ENCODE data around the gene CNTFR.
A peak's percentile ranks its signal among the peaks of the same experiment; 100 is the strongest.

DNA sequence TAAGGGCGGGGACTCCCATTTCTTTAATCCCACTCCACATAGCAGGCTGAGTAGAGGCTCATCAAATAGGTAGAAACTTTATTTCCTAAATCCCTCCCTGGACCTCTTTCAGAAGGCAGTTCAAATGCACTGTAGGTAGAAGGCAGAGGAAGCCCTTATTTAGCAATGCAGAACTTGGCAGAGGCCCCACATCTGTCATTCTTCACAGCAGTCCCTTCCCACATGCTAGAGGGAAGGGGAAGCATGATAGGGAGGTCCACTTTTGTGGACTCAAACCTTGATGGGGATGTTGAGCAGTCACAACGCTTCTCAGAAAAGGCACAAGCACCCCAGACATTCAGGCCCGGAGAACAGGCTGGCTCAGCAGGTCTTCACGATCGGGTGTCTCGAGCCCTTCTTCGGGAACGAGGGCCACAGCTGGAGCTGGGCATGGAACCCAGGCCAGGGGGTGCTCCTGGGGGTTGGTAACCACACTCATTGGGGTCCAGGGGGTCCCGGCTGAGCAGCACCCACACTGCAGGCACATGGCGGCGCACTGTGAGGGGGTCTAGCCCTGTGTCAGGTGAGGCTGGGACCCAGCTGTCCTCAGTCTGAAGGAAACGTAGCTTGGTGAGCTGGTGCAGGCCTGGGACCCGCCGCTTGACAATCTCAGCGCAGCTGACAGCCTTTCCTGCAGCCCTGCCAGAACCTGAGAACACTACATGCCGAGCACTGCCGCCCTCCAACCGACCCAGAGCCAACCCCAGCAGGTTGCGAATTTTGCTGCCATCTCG, 21.1 kb upstream of the CNTFR start:
- TF ChIP-seq, protein P1, sequence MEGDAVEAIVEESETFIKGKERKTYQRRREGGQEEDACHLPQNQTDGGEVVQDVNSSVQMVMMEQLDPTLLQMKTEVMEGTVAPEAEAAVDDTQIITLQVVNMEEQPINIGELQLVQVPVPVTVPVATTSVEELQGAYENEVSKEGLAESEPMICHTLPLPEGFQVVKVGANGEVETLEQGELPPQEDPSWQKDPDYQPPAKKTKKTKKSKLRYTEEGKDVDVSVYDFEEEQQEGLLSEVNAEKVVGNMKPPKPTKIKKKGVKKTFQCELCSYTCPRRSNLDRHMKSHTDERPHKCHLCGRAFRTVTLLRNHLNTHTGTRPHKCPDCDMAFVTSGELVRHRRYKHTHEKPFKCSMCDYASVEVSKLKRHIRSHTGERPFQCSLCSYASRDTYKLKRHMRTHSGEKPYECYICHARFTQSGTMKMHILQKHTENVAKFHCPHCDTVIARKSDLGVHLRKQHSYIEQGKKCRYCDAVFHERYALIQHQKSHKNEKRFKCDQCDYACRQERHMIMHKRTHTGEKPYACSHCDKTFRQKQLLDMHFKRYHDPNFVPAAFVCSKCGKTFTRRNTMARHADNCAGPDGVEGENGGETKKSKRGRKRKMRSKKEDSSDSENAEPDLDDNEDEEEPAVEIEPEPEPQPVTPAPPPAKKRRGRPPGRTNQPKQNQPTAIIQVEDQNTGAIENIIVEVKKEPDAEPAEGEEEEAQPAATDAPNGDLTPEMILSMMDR (IDR thresholded peaks at IDR 0.05 in 8 of 11, conservative IDR thresholded peaks at IDR 0.05 in 3 of 11), result no peak
- TF ChIP-seq POLR2A (IDR thresholded peaks at IDR 0.05), result no peak
- TF ChIP-seq POLR2AphosphoS5 (IDR thresholded peaks at IDR 0.05), result peak in 1 of 3 donors; percentile 15
